Left forelimb (tissue), 1 donor: ENCODE data around the gene AMPD3.

Experiments used
- DNase-seq: peaks from one replicate; pipeline ENCODE4 v3.0.0-alpha.2; 2018; ENCODE audit warnings: low spot score

Gene AMPD3

DNA sequence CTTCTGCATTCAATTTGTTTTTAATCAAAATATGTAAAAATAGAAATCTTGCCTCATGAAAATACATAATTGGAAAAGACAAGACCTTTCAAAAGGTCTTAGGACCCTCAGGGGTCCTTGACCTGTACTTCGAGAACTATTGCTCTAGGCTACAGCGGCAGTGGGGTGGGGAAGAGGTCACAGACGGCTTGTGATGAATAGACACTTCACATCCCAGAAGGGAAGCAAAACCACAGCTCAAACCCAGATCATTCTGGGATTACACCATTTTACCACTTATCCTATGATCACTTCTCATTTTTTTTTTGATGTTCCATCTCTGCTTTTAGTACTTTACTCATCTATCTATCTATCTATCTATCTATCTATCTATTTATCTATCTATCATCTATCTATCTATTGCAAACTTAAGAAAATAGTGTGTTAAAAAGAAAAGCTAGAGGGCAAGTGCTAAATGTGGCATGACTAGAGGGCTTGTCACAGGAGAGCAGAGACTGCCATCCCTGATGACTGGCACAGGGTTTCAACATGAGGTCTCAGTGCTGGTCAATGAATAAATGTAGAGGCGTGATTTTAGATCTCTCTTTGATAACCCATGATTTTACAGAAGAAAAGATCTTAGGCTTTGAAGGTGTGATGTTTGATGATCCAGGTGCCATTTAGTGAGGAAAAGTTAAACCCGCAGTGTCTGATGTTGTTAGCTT is 48.9 kb downstream of the AMPD3 start:
- DNase-seq: no peak

- DNase-seq: no peak
Measured at GRCh38 chr11:10504490-10504889, 49.4 kb downstream of the AMPD3 start.

DNA sequence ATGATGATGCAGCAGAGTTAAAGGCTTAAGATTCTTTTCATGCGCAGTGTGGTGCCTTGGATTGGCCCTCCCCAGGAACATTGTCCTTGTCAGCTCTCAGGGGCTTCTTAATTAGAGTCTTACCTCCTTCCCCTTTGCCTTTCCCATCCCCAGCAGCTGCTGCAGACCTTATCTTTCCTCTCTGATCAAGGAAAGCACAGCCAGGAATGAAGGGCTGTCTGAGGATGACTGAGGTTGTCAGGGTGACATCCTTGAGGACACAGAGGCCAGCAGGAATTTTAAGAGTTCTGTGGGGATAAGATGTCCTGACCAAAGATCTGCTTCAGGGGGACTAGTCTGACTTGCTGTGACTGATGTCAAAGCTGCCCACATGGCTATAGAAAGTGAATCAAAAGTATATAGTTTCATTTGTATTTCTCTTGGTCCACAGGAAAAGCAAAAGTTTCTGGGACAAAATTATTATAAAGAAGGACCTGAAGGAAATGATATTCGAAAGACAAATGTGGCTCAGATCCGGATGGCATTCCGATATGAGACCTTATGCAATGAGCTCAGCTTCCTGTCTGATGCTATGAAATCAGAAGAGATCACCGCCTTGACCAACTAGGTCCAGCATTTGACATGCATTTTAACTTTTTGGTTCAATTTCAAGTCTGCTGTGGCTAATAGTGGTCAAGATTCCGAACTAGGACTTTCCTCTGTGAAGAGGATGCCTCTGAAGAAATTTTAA is 50.4 kb downstream of the AMPD3 start:
- no peak for DNase-seq

DNA sequence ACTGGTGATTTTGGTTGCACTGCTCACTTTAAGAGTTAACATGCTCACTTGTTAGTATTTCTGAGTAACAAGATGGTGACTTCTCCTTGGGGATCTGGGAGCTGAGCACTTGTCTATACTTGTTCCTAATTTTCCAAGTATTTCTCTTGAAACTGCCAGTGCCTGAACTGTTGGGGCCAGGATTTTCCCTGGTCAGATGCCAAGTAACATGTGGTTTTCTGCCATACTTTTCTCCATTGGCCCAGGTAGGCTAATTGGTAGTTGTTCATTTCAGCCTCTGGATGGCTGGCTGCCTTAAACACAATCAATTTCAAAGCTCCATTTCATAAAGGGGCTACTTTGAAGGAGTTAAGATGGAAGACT is 50.9 kb downstream of the AMPD3 start:
- no peak for DNase-seq

- no peak for DNase-seq
Measured at GRCh38 chr11:10511181-10511621, 56.1 kb downstream of the AMPD3 start.

DNA sequence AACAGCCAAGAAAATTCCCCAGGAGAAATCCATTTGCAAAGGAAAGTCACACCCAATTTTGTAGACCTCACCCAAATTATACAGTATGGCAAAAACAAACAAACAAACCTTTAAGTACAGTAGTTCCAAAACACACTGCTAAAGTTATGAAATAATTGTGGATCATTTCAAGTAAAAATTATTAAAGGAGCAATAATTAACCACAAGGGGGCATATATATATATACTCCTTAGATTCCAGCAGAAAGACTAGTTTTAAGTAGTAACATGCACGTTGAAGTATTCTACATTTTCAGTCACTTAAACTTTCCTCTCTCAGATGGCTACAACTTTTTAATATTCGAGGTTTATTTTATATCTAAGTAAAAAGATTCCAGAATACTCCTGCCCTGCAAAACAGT is 59.1 kb downstream of the AMPD3 start:
- no peak for DNase-seq

DNA sequence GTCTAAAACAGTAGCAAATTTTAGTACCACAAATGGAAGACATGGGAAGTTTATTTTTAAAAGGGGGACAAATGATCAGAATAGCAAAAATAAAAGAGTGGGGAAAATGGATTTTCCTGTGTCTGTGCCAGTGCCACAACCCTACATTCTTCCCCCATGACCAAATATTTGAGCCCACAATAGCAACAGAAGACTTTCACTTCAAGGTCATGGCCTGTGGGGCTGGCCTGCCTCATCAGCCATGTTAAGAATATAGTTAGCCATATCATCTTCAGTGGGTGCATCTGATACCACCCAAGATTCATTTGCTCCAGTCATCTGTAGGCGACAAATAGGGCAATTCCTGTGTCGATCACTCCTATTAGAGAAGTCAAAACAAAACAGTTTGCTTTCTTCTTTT is 59.6 kb downstream of the AMPD3 start:
- DNase-seq: no peak

DNA sequence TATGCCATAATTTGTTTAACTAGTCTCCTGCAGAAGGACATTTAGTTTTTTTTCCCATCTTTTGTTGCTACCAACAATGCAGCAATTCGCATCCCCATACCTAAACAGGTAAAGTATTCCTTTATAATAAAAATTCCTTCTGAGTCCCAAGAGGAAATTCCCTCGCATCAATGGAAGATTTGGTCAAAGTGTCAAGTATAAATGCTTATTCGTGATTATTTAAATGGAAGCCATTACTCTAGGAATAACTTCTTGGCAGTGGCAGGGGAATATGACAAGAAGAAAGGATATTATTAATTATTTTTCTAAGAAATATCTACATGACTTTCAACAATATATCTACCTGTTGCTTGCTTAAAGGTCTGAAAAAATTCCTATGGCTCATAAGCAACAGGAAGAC is 60.4 kb downstream of the AMPD3 start:
- DNase-seq: no peak

GRCh38 chr11:10518123-10518522 is 63.1 kb downstream of the AMPD3 start:
- DNase-seq: no peak

- no peak for DNase-seq
Measured at GRCh38 chr11:10518891-10519290, 63.8 kb downstream of the AMPD3 start.

DNA sequence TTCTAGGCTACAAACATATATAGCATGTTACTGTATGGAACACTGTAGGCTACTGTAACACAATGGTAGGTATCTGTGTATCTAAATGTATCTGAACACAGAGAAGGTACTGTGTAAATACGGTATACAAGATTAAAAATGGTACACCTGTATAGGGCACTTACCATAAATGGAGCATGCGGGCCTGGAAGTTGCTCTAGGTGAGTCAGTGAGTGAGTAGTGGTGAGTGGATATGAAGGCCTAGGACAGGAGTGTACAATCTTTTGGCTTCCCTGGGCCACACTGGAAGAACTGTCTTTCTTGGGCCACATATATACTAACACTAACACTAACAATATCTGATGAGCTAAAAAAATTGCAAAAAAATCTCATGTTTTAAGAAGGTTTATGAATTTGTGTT is 64.6 kb downstream of the AMPD3 start:
- no peak for DNase-seq

DNA sequence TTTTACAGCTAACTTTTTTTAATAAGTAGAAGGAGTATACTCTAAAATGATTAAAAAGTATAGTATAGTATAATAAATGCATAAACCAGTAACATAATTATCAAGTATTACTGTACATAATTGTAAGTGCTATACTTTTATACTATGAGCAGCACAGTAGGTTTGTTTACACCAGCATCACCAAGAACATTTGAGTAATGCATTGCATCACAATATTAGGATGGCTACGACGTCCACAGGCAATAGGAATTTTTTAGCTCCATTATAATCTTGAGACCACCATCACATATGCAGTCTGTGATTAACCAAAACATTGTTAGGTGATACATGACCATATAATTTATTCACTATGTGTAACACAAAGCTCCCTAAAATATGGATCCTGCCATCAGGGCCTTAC is 65.5 kb downstream of the AMPD3 start:
- DNase-seq: no peak

GRCh38 chr11:10522276-10522675 is 67.2 kb downstream of the AMPD3 start:
- DNase-seq: no peak

DNA sequence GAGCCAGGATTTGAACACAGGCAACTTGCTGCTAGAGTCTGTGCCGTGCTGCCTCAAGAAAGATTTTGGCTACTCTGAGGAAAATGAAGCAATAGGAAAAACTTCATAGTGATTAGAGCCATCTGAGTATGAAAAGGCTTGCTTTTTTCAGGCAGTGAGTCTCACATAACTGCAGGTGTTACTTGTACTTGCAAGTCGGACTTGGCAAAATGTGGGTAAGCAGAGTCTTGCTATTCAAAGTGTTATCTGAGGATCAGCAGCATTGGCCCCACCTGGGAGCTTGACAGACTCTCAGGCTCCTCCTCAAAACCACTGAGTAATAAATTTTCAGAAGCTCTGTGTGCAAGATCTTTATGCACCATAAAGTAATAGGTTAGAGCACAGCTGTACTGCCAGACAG is 67.9 kb downstream of the AMPD3 start:
- no peak for DNase-seq

DNA sequence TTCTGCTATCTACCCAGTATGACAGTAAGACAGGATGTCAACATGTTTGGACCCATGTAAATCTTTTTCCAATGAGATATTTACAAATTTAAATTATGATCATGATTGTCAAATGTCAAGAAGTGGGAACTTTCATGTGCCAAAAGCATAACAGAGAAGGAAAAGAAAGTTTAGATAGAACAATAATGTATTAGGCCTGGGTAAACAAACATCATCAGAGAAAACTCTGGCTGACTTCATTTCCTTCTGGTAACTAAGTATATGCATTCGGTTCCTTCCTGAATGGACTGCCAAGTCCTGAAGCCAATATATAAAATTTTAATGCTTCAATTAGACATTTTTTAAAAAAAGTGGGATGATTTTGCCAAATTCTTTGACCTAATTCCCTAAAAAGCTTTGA is 69.4 kb downstream of the AMPD3 start:
- no peak for DNase-seq

GRCh38 chr11:10526974-10527918 is 72.2 kb downstream of the AMPD3 start:
- DNase-seq: no peak

DNA sequence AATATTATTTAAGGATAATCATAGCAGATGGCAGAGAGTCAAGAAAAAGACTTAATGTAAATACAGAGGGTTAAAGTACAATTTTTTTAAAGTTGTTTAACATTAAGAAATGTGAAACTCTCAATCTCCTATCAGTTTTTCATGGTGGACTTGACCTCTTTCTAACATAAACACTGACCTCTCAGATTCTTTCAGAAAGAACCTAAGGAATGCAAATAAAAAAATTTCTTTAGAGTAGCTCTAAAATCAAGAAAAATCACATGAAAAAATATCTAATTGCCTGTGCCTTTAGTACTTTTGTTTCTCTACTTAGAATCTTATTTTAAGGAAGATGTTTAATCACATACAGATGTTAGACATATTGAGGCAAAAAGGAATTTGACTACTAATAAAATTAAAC is 73.1 kb downstream of the AMPD3 start:
- no peak for DNase-seq

DNA sequence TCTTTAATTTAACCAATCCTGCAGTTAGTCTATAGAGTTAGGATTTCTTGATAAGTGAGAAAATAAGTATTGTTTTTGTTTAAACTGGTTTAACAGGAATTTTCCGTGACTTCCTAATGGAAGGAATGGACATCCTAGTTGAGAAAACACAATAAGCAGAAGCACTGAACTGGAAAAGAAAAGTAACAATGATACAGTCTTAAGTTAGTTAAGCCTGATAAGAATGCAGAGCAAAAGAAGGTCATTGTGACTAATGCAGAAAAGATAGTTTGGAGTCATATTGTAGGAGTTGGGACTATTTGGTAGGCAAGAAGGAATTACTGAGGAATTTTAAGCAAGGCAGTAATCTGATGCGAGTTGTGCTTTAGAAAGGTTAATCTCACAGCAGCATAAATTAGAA is 74.2 kb downstream of the AMPD3 start:
- no peak for DNase-seq

DNA sequence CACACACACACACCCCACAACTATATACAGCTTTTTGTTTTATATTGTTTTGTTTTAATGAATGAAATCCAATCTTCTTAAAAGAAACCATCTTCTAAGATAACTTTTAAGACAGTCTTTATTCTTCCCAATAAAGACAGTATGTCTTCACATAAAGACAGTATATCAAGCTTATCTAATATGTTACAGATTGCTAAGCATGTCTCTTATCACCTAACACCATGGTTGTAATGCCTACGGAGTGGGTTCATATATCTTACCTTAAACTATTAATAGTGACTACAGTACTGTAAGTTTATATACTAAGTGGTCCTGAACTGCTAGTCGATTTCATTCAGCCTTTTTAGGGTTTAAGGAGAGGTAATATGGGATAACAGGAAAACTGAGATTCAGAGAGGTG is 77.5 kb downstream of the AMPD3 start:
- no peak for DNase-seq

DNA sequence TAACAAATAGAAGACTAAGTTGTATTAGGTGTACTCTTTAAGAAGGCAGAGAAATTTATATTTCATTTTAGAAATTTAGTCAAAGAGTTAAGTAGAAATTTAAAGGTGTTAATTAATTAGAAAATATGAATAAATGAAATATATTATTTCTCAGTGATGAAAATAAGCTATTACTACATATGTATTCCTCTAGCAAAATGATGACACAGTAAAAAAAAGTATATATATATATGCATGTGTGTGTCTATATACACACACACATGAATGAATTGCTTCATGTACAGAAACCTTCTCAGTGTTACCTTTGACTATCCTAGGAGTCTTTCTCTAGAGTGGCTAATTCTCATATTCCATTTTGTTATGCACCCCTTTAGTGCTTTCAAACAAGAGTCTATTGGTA is 78.3 kb downstream of the AMPD3 start:
- DNase-seq: no peak

DNA sequence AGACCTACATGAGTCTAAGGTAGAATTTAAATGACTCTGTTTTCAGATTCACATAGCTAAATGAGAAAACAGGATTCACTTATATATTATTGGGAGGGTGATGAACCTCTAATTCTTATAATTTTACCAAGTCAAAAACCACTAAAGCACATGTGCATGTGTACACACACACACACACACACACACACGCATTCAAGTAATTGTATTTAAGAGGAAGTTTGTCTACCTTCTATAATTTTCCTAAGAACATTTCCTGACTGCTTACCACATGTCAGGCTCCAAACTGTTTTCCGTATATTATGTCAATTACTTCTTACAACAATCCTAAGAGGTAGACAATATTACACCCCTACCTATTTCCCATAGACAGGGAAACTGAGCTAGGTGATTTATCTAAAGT is 79.3 kb downstream of the AMPD3 start:
- DNase-seq: no peak

GRCh38 chr11:10537600-10537999 is 82.5 kb downstream of the AMPD3 start:
- no peak for DNase-seq

DNA sequence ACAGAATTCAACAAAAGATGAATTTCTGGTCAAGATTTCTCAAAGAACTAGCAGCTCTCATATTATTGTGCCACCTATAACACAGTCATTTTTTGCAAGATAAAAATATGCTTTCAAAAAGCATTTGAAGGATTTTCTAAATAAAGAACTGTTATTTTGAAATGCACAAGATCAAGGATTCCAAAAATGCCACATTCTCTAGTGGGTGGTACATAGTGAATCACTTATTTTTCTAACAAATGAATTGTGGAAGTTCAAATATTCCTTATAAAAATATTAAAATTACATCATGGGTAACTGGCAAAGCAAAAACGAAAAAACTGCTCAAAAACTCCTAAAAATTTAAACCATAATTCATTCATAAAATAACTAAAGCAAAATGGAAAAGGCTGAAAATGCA is 83.9 kb downstream of the AMPD3 start:
- no peak for DNase-seq
